Measurements from ENCODE around the gene BOLA3.

- no peak for TF ChIP-seq CTCF (IDR thresholded peaks at IDR 0.05; ENCODE audit: low read length)
- no peak for TF ChIP-seq EZH2 (optimal IDR thresholded peaks at IDR 0.05; ENCODE audit: low read depth, low read length)
Measured at GRCh38 chr2:74162951-74163350, 15.2 kb upstream of the BOLA3 start.

Data from MM.1S (cell line).